Measurements from ENCODE around the gene ADGRF4. TPM values are rescaled to one million over a fixed set of nuclear protein-coding genes. Genes with fewer than 3 reads are reported as not detected.

Gene ADGRF4, protein sequence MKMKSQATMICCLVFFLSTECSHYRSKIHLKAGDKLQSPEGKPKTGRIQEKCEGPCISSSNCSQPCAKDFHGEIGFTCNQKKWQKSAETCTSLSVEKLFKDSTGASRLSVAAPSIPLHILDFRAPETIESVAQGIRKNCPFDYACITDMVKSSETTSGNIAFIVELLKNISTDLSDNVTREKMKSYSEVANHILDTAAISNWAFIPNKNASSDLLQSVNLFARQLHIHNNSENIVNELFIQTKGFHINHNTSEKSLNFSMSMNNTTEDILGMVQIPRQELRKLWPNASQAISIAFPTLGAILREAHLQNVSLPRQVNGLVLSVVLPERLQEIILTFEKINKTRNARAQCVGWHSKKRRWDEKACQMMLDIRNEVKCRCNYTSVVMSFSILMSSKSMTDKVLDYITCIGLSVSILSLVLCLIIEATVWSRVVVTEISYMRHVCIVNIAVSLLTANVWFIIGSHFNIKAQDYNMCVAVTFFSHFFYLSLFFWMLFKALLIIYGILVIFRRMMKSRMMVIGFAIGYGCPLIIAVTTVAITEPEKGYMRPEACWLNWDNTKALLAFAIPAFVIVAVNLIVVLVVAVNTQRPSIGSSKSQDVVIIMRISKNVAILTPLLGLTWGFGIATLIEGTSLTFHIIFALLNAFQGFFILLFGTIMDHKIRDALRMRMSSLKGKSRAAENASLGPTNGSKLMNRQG
- not detected in 2 replicates for total RNA-seq (2014; rRNA removed; shearing (Covaris generic))

GRCh38 chr6:47698342-47698787, at the start of gene ADGRF4:
TSS of gene ADGRF4 (plus strand) at chr6:47698580. CDS start at chr6:47707246, 8,666 bp downstream.

Other genes with a start within 250 kb of the ADGRF4 start
- gene CD2AP, start 220.8 kb upstream of the ADGRF4 start, total RNA-seq (2014; rRNA removed; shearing (Covaris generic)) = 8.3 and 9.3 TPM in 2 replicates
- gene OPN5, start 83.5 kb downstream of the ADGRF4 start, total RNA-seq (2014; rRNA removed; shearing (Covaris generic)) = not detected in 2 replicates

Data from A375 (cell line).